ENCODE data around the gene STUM.

- no peak for TF ChIP-seq POLR2A (IDR thresholded peaks at IDR 0.05; ENCODE audit: low read length)
- no peak for TF ChIP-seq CTCF (IDR thresholded peaks at IDR 0.05)
- no peak for TF ChIP-seq MAFK (IDR thresholded peaks at IDR 0.05; ENCODE audit: partially characterized antibody)
- TF ChIP-seq BCL3 (IDR thresholded peaks at IDR 0.05) = no peak
- TF ChIP-seq CEBPB (IDR thresholded peaks at IDR 0.05) = no peak
- no peak for TF ChIP-seq RAD21 (conservative IDR thresholded peaks at IDR 0.05 in 1 of 2, IDR thresholded peaks at IDR 0.05 in 1 of 2)
- no peak for TF ChIP-seq KDM5A (IDR thresholded peaks at IDR 0.05)
- no peak for TF ChIP-seq SMC3 (IDR thresholded peaks at IDR 0.05)
- no peak for TF ChIP-seq ESRRA (IDR thresholded peaks at IDR 0.05; ENCODE audit: borderline replicate concordance, low read length)
- no peak for TF ChIP-seq HES2 (IDR thresholded peaks at IDR 0.05)
- TF ChIP-seq RCOR1 (IDR thresholded peaks at IDR 0.05; ENCODE audit: low read depth, low read length) = no peak
- no peak for TF ChIP-seq USF2 (IDR thresholded peaks at IDR 0.05)
- TF ChIP-seq CHD2 (IDR thresholded peaks at IDR 0.05; ENCODE audit: low read length, partially characterized antibody) = no peak
- TF ChIP-seq HOXB5 (CRISPR knock-in tag; IDR thresholded peaks at IDR 0.05) = no peak
These were observed 95.3 kb downstream of the STUM start for GRCh38 chr1:226643611-226644540.

Data from A549 (cell line).